ENCODE data around the gene UGT1A9. TPM values are rescaled to one million over a fixed set of nuclear protein-coding genes. Genes with fewer than 3 reads are reported as not detected.

Gene UGT1A9
- total and polyA plus RNA-seq, 12 donors: not detected

GRCh38 chr2:233818639-233819621 is 147.2 kb downstream of the UGT1A9 start:
- Histone ChIP-seq H3K4me1 (no peaks in the 10 kb centered on the region), H3K27ac (no peak overlapping the region), H3K4me3 (no peak overlapping the region), H3K9me3 (peaks cover 0 to 9% (median 0%) of the 10 kb centered on the region in 11 donors), H3K27me3 (peaks cover 0 to 34% (median 0%) of the 10 kb centered on the region in 7 donors), H3K36me3 (no peaks in the 10 kb centered on the region)
- intact Hi-C loops (cut with DNase I): no loop called here
- ATAC-seq: no peak
- 76 to 81% methylated on average over 17 of the region's 17 CpGs for WGBS, 2 donors
- DNase-seq: no peak
- no peak for TF ChIP-seq CTCF (IDR thresholded peaks at IDR 0.05)

DNA sequence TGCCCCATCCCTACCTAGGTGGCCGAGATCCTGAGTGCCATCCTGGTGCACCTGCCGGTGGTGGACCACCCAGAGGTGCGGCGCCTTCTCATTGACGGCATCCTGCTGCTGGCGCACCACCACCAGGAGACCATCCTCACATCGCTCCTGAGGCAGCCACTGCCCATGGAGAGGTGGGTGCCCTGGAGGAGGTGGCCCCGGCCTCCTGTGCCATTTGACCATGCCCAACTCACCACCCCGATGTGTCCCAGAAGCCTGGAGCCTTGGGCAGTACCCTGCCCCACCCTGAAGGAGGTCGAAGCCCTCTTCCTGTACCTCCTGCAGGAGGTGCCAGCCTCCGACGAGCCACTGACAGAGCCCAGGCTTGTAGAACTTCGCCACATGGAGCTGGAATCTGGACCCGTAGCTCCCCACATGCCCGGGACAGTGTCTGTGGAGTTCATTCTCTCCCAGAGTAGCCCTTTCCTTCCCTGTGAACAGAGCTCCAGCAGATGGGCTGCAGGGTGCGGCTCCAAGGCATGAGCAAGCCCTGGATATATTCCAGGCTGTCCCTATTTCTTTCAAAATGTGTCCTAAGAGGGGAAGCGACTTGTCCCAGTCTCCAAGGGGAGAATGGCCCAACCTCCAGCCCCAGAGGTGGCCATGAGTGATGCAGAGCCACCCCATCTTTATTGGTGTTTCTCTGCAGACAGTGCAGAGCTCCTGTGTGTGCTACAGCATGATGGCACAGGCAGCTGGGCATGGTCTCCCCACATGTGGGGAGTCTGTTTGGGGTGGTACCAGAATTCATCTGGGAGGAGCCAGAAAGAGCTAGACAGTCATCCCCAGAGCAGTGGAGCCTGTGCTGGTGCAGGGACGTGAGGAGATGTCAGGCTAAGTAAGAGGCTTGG is 148.4 kb downstream of the UGT1A9 start:
- Histone ChIP-seq H3K36me3 (no peaks in the 10 kb centered on the region), H3K9me3 (peaks cover 0 to 9% (median 0%) of the 10 kb centered on the region in 11 donors), H3K4me1 (no peaks in the 10 kb centered on the region), H3K4me3 (no peak overlapping the region), H3K27ac (no peak overlapping the region), H3K27me3 (peaks cover 0 to 26% (median 0%) of the 10 kb centered on the region in 7 donors)
- no peak for TF ChIP-seq CTCF (IDR thresholded peaks at IDR 0.05)
- ATAC-seq: no peak
- intact Hi-C loops (cut with DNase I): no loop called here
- no peak for DNase-seq
- 78 to 83% methylated on average over 18 of the region's 18 CpGs for WGBS, 2 donors

DNA sequence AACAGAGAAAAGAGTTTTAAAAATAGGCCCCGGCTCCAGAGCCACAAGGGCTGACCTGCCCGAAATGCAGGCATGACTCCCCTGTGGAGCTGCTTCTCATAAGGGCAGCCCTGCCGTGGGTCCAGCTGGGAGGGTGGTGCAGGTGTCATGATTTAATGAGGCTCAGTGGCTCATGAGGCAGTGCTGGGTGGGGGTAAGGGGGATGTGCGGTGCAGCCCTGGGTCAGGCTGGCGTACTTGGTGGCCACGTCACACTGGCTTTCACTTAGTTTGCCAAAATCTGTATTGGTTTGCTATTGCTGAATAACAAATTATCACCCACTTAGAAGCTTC is 149.0 kb downstream of the UGT1A9 start:
- no peak overlapping the region for H3K27ac ChIP-seq
- no peak for ATAC-seq
- 75% methylated on average over 6 of the region's 6 CpGs for WGBS, 2 donors

More for the DNA sequence above, 149.0 kb downstream of the UGT1A9 start:
- no peak for DNase-seq
- H3K27me3 ChIP-seq: peaks cover 0 to 25% (median 0%) of the 10 kb centered on the region in 7 donors
- H3K9me3 ChIP-seq: peaks cover 0 to 9% (median 0%) of the 10 kb centered on the region in 11 donors
- H3K4me1 ChIP-seq: no peaks in the 10 kb centered on the region
- H3K36me3 ChIP-seq: no peaks in the 10 kb centered on the region
- H3K4me3 ChIP-seq: no peak overlapping the region
- intact Hi-C loops (cut with DNase I): no loop called here
- no peak for TF ChIP-seq CTCF (IDR thresholded peaks at IDR 0.05)

Measured in heart right ventricle (tissue), 16 donors.